HEK293T (cell line): ENCODE data around the gene DGKH.

Experiments used
- ARNT ChIP-seq: fragments of 450-650 bp; IDR thresholded peaks from 2 replicates; pipeline ENCODE4 v1.6.1; 2017; ENCODE audit warnings: mild to moderate bottlenecking
- CTBP1 ChIP-seq: fragments of 450-650 bp; IDR thresholded peaks from 2 replicates; pipeline ENCODE4 v1.6.1; 2016; ENCODE audit warnings: borderline replicate concordance
- ELF4 ChIP-seq: fragments of 450-650 bp; IDR thresholded peaks from 2 replicates; pipeline ENCODE4 v1.6.1; 2017; ENCODE audit warnings: antibody characterized with exemption
- FOXA1 ChIP-seq: fragments of 450-650 bp; IDR thresholded peaks from 2 replicates; pipeline ENCODE4 v1.6.1; 2016; ENCODE audit warnings: mild to moderate bottlenecking
- FOXK2 ChIP-seq: fragments of 450-650 bp; IDR thresholded peaks from 2 replicates; pipeline ENCODE4 v1.6.1; 2016; ENCODE audit warnings: mild to moderate bottlenecking
- HDGF ChIP-seq: fragments of 450-650 bp; IDR thresholded peaks from 2 replicates; pipeline ENCODE4 v1.6.1; 2017; ENCODE audit warnings: antibody characterized with exemption, borderline replicate concordance
- L3MBTL2 ChIP-seq: fragments of 450-650 bp; conservative IDR thresholded peaks from 2 replicates; pipeline ENCODE4 v1.6.1; 2016; ENCODE audit warnings: mild to moderate bottlenecking
- NFRKB ChIP-seq: fragments of 450-650 bp; IDR thresholded peaks from 2 replicates; pipeline ENCODE4 v1.6.1; 2016; ENCODE audit warnings: mild to moderate bottlenecking, moderate library complexity
- PKNOX1 ChIP-seq: fragments of 450-650 bp; IDR thresholded peaks from 2 replicates; pipeline ENCODE4 v1.6.1; 2016
- SP1 ChIP-seq: fragments of 450-650 bp; IDR thresholded peaks from 2 replicates; pipeline ENCODE4 v1.6.1; 2017
- SUZ12 ChIP-seq: fragments of 450-650 bp; IDR thresholded peaks from 2 replicates; pipeline ENCODE4 v1.6.1; 2016; ENCODE audit warnings: mild to moderate bottlenecking

- TF ChIP-seq ARNT (no peak), CTBP1 (no peak), L3MBTL2 (no peak), NFRKB (no peak), FOXA1 (no peak), HDGF (no peak), PKNOX1 (no peak), SUZ12 (no peak), SP1 (no peak), FOXK2 (no peak), ELF4 (no peak)
Measured at GRCh38 chr13:42043676-42044075, 4.8 kb upstream of the DGKH start.
